Stimulated activated CD8-positive, alpha-beta memory T cell treated with anti-CD3 and anti-CD28 coated beads, Interleukin-2, amount 100 ng/mL, for 1 hour (primary cell): Measurements from ENCODE around the gene ANKRD34A.

Experiments used
- DNase-seq, 2 donors: peaks; one replicate each; pipeline ENCODE4 v3.0.0-alpha.2; 2020; ENCODE audit warnings: low read depth in 2 of 2

ANKRD34A gene

GRCh38 chr1:145964328-145965118 is at the start of gene ANKRD34A, which contains the start of gene POLR3GL:
TSS of gene ANKRD34A (minus strand) at chr1:145964575. CDS start at chr1:145961759, 2,816 bp downstream.
TSS of gene POLR3GL (plus strand) at chr1:145964690. CDS start at chr1:145974866, 10,176 bp downstream.
- peak; percentile 75 to 77 for DNase-seq

- no peak for DNase-seq
Measured at GRCh38 chr1:146013559-146013922, 49.2 kb upstream of the ANKRD34A start.

- DNase-seq: peak in 1 of 2 donors; percentile 19
Measured at GRCh38 chr1:146012703-146013558, 48.6 kb upstream of the ANKRD34A start.

- DNase-seq: no peak
Measured at GRCh38 chr1:146010126-146010738, 45.9 kb upstream of the ANKRD34A start.

- no peak for DNase-seq
Measured at GRCh38 chr1:146007489-146008133, 43.2 kb upstream of the ANKRD34A start.

GRCh38 chr1:146001709-146002108 is 37.3 kb upstream of the ANKRD34A start:
- DNase-seq: no peak

- DNase-seq: no peak
Measured at GRCh38 chr1:145999321-146000024, 35.1 kb upstream of the ANKRD34A start.

GRCh38 chr1:145997718-145998023 is 33.3 kb upstream of the ANKRD34A start:
- no peak for DNase-seq

- DNase-seq: no peak
Measured at GRCh38 chr1:145997016-145997717, 32.8 kb upstream of the ANKRD34A start.

GRCh38 chr1:145996433-145997015 is 32.1 kb upstream of the ANKRD34A start, which contains the start of gene TXNIP:
TSS of gene TXNIP (minus strand) at chr1:145996579. CDS start at chr1:145996266, 313 bp downstream.
- peak; percentile 85 to 86 for DNase-seq

GRCh38 chr1:145995964-145996432 is 31.6 kb upstream of the ANKRD34A start:
- DNase-seq: no peak

- no peak for DNase-seq
Measured at GRCh38 chr1:145995148-145995881, 30.9 kb upstream of the ANKRD34A start.

GRCh38 chr1:145994391-145995120 is 30.2 kb upstream of the ANKRD34A start:
- no peak for DNase-seq

- no peak for DNase-seq
Measured at GRCh38 chr1:145993618-145994390, 29.4 kb upstream of the ANKRD34A start.

GRCh38 chr1:145992958-145993617 is 28.7 kb upstream of the ANKRD34A start:
- DNase-seq: no peak

GRCh38 chr1:145992502-145992936 is 28.1 kb upstream of the ANKRD34A start:
- DNase-seq: no peak

- no peak for DNase-seq
Measured at GRCh38 chr1:145991735-145992412, 27.5 kb upstream of the ANKRD34A start.
